Stimulated activated CD4-positive, alpha-beta T cell treated with anti-CD3 and anti-CD28 coated beads, Interleukin-4, amount 100 ng/mL, for 1 hour (primary cell): ENCODE data around the gene JPH2.
"Not testable (repeated sequence)": the region's sequence is repeated elsewhere in the genome, so short reads cannot be mapped to it uniquely, and the experiment has no call there.

ENCODE experiments used
- DNase-seq: peaks from one replicate; pipeline ENCODE4 v3.0.0-alpha.2; 2020

JPH2 gene

GRCh38 chr20:44187054-44187771 lies at the start of gene JPH2:
JPH2 (minus strand) TSS chr20:44187188; CDS start chr20:44186705, 483 bp downstream.
- DNase-seq, result no peak

- no peak for DNase-seq
Observed at GRCh38 chr20:44235702-44236101, 48.7 kb upstream of the JPH2 start.

DNA sequence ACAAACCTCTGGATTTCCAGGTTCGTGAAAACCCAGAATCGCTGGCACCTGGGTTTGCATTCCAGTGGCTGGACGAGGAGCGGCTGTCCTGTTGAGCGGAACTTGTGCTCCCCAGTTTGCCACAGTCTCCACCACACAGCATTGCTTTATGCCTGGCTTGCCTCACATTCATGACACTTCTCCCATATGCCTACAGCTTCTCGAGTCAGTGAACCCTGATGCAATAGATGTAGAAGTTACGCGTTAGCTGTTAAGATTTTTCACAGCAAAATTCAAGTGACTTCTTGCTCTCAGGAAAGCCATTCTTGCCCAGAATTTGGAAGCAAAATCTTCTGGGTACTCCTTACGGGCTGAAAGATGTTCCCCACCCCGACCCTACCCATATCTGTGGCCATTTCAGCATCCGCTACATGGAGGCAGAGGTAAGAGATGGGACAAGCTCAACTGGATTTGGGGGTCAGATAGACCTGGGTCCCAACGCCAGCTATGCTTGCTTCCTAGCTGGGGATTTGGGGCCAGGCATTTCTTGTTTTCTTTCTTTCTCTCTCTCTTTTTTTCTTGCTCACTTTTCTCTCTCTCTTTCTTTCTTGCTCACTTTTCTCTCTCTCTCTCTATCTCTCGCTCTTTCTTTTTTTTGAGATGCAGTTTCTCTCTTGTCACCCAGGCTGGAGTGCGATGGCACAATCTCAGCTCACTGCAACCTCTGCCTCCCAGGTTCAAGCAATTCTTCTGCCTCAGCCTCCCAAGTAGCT lies 47.8 kb upstream of the JPH2 start:
- DNase-seq, result no peak

GRCh38 chr20:44233436-44234016 lies 46.5 kb upstream of the JPH2 start:
- no peak for DNase-seq

DNA sequence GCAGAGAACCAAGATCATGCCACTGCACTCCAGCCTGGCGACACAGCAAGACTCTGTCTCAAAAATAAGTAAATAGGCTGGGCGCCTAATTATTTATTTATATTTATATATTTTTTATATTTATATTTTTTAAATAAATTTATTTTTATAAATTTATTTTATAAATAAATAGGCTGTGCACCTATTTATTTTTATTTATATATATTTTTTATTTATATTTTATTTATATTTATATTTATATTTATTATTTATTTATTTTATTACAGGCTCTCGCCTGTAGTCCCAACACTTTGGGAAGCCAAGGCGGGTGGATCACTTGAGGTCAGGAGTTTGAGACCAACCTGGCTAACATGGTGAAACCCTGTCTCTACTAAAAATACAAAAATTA lies 45.5 kb upstream of the JPH2 start:
- DNase-seq, result not testable (repeated sequence)

DNA sequence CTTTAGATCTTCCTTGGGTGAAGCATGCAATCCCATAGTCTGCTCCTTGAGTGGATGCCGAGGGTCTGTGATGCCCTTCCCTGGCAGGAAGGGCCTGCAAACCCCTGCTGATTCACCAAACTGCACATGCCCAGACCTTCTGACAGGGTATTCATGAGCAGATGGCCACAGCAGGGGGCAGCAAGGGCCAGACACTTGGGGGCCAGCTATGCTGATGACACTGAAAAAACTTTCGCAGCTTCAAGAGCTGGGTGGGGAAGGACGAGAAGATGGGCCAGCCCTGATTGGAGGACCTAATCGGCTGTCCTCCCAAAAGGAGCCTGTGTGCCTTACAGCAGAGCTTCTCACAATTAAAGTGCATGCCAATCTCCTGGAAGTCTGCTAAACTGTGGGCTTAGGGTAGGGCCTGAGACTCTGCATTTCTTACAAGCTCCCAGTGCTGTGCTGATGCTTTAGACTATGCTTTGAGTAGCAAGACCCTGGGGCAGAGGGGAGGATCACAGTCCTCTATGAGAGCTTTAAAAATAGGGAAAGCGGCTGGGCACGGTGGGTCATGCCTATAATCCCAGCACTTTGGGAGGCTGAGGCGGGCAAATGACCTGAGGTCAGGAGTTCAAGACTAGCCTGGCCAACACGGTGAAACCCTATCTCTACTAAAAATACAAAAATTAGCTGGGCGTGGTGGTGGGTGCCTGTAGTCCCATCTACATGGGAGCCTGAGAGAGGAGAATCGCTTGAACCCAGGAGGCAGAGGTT lies 44.9 kb upstream of the JPH2 start:
- no peak for DNase-seq

DNA sequence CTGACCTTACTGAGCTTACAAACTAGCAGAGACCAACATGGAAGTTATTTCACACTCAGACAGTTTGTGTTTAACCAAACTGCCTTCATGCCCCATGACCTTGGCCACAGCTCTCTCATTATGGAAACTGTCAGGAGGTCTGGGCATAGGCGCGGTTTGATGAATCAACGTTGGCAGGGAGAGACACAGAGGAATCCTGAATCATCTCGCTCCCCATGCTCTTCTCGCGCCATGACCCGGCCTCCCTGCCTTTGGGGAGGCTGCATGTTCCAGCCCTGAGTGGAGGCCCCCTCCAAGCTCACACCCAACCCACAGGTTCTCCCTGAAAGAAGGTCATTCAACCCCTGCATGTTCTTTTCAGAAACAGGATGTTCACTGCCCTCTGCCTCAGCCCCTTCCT lies 44.2 kb upstream of the JPH2 start:
- DNase-seq, result no peak

DNA sequence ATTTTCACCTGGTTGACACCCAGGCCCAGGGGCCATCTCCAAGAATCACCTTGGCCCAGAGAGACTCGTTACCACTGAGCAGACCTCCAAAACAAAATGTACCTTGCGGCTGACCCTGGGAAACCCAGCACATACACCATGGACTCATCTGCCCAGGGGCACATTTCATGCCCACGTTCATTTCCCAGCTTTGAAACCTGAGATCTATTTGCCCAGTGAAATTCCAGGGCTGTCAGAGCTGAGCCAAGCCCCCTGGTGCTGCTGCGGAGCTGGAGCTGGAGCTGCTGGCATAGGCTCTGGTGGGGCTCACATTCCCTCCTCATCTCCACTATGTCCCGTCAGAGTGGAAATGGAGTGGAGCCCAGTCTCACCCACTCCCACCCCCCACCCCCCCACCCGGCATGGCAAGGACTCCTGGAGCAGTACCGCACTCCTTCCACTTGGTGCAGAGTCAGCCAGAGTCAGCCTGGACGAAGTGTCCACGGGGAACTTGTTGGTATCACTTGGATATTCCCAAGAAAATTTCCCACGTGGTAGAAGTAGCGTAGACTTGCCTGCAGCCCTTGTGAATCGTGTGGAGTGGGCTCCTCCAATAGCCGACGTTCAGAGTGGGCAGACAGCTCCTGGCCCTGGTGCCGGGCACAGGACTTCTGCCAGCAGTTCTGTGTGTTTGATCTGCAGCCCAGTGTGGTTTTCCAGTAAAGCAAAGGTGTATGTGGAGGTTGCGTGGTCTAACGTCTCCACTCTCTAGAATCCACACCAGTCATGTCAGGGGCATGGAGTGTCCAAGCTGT lies 41.7 kb upstream of the JPH2 start:
- no peak for DNase-seq

DNA sequence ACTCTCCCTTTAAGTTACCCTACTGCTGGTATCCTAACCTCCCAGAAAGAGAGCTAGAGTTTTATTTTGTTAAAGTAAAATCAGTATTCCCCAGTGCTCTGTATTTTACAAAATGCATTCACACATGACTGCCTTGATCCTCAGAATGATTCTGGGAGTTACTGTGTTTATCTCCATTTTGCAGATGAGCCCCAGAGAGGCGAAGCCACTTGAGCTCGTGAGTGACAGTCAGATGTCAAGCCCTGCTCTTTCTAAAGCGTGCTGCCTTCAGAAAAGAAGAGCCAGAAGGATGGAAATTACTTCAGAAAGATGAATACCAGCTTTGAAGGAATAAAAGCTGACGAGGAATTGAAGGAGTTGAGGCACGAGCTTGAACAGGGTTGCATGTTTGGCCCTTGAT lies 37.6 kb upstream of the JPH2 start:
- no peak for DNase-seq

GRCh38 chr20:44223721-44224120 lies 36.7 kb upstream of the JPH2 start:
- no peak for DNase-seq

GRCh38 chr20:44222633-44223368 lies 35.8 kb upstream of the JPH2 start:
- no peak for DNase-seq

GRCh38 chr20:44222027-44222426 lies 35.0 kb upstream of the JPH2 start:
- DNase-seq, result no peak

GRCh38 chr20:44221368-44221954 lies 34.5 kb upstream of the JPH2 start:
- no peak for DNase-seq

- DNase-seq, result no peak
Observed at GRCh38 chr20:44219791-44220190, 32.8 kb upstream of the JPH2 start.

DNA sequence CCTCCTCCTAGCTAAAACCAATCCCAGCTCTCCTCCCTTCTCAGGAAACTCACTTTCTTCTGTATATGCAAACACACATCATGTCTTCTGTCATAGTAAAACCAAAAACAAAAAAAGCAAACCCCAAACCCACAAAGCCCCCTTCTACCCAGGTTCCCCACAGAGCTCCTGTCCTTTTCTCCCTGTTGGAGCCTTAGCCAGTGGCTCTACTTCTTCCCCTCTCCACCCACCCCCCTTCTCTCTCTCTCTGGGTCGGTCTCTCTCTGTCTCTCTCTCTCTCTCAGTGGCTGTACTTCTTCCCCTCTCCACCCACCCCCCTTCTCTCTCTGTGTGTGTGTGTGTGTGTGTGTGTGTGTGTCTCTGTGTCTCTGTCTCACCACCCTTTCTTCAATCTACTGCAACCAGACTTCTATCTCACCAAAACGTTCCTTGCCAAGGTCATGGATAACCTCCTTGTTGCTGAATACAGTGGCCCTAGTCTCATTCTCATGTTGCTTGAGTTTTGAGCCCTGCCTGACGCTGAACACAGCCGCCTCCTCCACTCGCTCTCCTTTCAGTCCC lies 32.3 kb upstream of the JPH2 start:
- no peak for DNase-seq

GRCh38 chr20:44218446-44218845 lies 31.5 kb upstream of the JPH2 start:
- DNase-seq, result peak; percentile 37

DNA sequence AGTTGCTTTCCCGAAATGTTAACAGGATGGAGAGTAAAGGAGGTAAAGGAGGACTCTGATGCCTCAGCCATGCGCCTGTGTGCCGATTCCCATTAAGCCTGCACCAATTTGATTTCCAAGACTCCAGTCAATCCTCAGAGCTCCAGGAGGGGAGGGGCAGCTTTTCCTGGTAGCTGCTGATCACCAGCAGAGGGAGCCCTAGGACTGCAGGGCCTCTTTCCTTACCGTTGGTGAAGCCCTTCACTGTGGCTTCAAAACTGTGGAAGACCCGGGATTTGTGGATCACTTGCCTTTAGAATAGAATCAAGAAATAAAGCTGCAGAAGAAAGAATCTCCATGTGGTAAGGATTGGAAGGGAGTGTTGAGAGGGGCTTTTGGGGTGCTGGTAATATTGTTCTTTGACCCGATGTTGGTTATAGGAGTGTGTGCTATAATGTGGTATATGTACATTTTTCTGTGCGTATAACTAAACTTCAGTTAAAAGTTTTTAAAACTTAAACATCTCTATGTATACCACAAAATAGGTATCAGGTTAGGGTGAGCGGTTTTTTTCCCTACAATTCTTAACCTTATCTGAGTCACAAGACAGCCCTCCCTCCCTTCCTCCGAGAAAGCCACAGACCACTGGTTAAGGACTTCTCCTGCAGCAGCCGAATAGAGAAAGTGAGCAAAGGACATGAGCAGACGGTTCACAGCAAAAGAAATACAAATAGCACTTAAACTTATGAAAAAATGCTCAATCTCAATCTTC lies 30.5 kb upstream of the JPH2 start:
- DNase-seq, result peak; percentile 62

DNA sequence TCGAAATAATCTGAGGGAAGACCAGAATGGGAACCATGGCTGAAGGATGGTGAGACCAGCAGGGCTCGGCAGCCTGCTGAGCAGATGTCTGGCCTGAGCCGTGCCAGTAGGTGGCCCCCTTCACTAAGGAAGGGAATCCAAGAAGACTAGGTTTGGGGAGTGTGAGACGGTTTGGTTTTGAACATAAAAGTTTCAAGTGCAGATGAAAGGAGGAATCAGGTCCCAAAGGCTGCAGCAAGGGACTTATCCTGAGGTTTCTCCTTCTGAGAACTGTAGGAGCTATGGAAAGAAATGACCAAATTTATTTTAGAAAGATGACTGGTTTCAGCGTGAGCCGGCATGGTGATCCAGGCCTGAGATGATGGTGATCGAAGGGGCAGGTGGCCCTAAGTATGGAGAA lies 28.1 kb upstream of the JPH2 start:
- DNase-seq, result peak; percentile 74

DNA sequence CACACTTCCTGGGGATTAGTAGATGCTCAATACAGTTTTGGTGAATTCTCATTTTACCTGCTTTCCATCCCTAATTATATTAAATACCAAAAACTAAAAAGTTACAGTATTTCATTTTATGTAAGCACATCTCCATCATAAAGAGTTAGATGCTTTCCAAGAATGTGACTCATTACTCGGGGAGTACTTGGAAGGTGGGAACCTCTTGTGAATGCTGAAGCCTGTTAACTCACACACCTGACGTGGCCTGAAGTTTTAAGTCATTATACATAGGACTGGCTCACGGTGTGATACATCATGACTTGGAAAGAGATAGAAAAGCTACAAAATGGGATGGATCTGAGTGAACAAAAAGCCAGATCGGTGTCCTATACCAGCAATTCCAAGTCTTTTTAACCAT lies 25.8 kb upstream of the JPH2 start:
- no peak for DNase-seq
